Glomerular endothelial cell (primary cell): ENCODE data around the gene PRR29. TPM values are rescaled to one million over a fixed set of nuclear protein-coding genes. Genes with fewer than 3 reads are reported as not detected.
A peak's percentile ranks its signal among the peaks of the same experiment; 100 is the strongest.
"Not testable (repeated sequence)": the region's sequence is repeated elsewhere in the genome, so short reads cannot be mapped to it uniquely, and the experiment has no call there.

Experiments
- DNase-seq: peaks from one replicate; pipeline ENCODE4 v3.0.0-alpha.2; 2011; ENCODE audit warnings: low read depth, low spot score; ENCODE audit errors: extremely low read depth
- total RNA-seq: library from RNA; depleted of rRNA; stranded (reverse); fragments of >200 nt; gene quantifications from 2 replicates; pipeline ENCODE4 v1.2.3, GENCODE V29; 2015

The PRR29 gene
- total RNA-seq, 1 donor from 2014 or later = 0.12 TPM

GRCh38 chr17:63973930-63974593 lies 24.1 kb upstream of the PRR29 start:
- no peak for DNase-seq

- no peak for DNase-seq
Measured at GRCh38 chr17:63974594-63975192, 23.5 kb upstream of the PRR29 start.

GRCh38 chr17:63975541-63976092 lies 22.5 kb upstream of the PRR29 start:
- no peak for DNase-seq

GRCh38 chr17:63976702-63977101 lies 21.4 kb upstream of the PRR29 start:
- DNase-seq = no peak

GRCh38 chr17:63978272-63979200 lies 19.6 kb upstream of the PRR29 start:
- no peak for DNase-seq

GRCh38 chr17:63982641-63983040 lies 15.5 kb upstream of the PRR29 start:
- not testable (repeated sequence) for DNase-seq

GRCh38 chr17:63983320-63983719 lies 14.8 kb upstream of the PRR29 start:
- no peak for DNase-seq

- DNase-seq = no peak
Measured at GRCh38 chr17:63984236-63984635, 13.9 kb upstream of the PRR29 start.

- peak; percentile 72 for DNase-seq
Measured at GRCh38 chr17:63984651-63985386, 13.3 kb upstream of the PRR29 start.

GRCh38 chr17:63985387-63986140 lies 12.6 kb upstream of the PRR29 start:
- no peak for DNase-seq

- DNase-seq = no peak
Measured at GRCh38 chr17:63986821-63987220, 11.3 kb upstream of the PRR29 start.

- no peak for DNase-seq
Measured at GRCh38 chr17:63987221-63988126, 10.7 kb upstream of the PRR29 start.

- no peak for DNase-seq
Measured at GRCh38 chr17:63988127-63988478, 10.0 kb upstream of the PRR29 start.

GRCh38 chr17:63988741-63989621 lies 9.2 kb upstream of the PRR29 start:
- DNase-seq = no peak

GRCh38 chr17:63989622-63990345 lies 8.4 kb upstream of the PRR29 start:
- DNase-seq = no peak

GRCh38 chr17:63991611-63992010 lies 6.5 kb upstream of the PRR29 start:
- no peak for DNase-seq

- no peak for DNase-seq
Measured at GRCh38 chr17:63993368-63993985, 4.7 kb upstream of the PRR29 start.
